NCI-H146 treated with DMSO at 0.1 percent for 48 hours (cell line): ENCODE measurements around the gene TRPM3.
"Not testable (repeated sequence)": the region's sequence is repeated elsewhere in the genome, so short reads cannot be mapped to it uniquely, and the experiment has no call there.

Experiments used
- DNase-seq: peaks from one replicate; lab custom pipeline; 2025; ENCODE audit not compliant: unreplicated experiment; lab: John Stamatoyannopoulos, UW

TRPM3 gene

DNA sequence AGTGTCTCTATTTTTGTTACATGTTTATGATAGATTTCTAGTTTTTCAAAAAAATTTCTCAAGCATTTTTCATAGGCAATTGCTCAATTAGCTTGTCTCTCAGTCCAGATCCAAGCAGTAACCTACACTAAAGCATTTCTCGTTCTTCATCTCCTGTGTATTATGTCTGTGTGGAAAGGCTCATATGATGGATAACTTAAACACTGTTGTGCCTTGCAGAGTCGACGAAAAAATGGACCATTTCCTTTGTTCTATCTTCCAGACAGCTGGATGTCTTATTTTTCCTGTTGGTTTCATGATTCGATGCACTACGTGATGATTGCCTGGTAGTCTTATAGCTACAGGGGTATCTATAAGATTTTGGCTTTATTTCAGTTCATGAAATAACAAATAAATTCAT, 347.8 kb downstream of the TRPM3 start:
- no peak for DNase-seq

DNA sequence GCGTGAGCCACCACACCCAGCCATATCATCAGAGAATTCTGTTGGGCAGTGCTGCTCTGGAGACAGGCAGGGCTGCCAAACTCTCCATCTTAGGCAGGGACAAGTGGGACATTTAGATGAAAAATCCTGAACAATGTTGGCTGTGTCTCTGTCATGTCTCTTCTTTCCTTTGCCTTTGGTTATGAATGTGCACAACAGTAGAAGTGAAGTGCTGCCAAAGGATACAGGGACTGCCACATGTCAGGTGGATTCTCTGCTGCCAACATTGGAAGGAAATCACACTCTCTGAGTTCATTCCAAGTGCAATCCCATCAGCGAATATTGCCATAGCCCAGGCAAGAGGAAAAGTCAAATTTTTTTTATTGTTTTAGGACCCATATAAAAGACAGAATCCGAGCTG, 348.8 kb downstream of the TRPM3 start:
- no peak for DNase-seq

GRCh38 chr9:70765946-70766345, 355.5 kb downstream of the TRPM3 start:
- no peak for DNase-seq

DNA sequence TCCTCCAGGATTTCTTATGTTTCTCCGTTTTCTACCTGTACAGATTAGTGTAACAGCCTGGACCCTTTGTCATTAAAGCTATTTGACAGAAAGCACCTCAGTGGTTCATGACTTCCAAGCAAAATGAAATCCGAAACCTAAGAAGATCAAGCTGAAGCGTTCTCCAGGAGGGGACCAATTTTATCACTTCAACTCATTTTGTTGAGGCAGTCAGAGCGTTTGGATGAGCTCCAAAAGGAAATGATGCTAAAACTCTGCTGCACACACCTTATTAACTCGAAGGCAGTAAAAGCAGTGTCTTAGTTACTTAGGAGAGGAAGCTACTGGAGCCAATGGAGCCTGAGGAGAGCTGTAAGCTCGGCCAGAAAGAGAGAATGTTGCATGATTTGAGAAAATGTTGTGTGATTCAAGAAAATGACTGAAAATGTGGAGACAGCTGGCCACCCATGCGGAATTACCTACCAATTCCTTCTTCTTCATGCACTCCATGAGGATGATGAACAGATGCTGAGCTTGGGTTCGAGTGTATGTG, 360.2 kb downstream of the TRPM3 start:
- DNase-seq, result no peak

GRCh38 chr9:70760228-70760627, 361.2 kb downstream of the TRPM3 start:
- DNase-seq, result no peak

- no peak for DNase-seq
Measured at GRCh38 chr9:70753311-70753710, 368.1 kb downstream of the TRPM3 start.

GRCh38 chr9:70749066-70749465, 372.4 kb downstream of the TRPM3 start:
- DNase-seq, result no peak

GRCh38 chr9:70747261-70747718, 374.1 kb downstream of the TRPM3 start:
- no peak for DNase-seq

DNA sequence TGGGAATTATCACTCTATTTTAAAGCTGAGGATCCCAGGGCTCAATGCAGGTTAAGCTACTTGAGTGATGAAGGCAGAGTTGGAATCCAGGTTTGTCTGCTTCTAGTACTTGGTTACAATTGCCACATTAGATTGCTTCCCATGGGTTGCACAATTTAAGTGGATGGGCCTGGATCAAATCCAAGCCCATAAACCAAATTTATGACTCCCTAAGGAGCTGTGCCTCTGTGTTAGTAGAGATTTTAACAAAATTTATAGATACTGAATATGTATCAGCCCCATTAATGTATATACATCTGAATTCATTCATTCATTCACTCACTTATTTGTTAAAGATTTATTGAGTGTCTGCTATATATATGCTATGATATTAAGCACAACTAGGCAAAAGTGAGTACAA, 374.7 kb downstream of the TRPM3 start:
- no peak for DNase-seq

DNA sequence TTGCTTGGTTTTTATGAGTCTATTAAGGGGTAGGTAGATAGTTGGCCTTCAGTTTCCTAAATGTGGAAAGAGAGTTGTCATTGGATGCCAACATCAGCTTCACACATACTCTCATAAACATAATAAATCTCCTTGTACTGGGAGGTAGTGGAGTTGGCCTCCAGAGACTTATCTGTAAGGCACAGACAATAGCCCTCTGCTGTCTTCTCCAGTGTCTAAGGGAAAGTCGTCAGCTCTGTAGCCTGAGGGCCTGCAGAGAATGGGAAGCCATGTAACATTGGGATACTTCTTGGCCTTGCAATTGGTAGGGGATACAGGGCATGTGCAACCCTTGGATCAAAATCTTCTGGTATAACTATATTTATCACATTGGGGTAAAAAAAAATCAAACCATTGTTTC, 375.1 kb downstream of the TRPM3 start:
- no peak for DNase-seq

DNA sequence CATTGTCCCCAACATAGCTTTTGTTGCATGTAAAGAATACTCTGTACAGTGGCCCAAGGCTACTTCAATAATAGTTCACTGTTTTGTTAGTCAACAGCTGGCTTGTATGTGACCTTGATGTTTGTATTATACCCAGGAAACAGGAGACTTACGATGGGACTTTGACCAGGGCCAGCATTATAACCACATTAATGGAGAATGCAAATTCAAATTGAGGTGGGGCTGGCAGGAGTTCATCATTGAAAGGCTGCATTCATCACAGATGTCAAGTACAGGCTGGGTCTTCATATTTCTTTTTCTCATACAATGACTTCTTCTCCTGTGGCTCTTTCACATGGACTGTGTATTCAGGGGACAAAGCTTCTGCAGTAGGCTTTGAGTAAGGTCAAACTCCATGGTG, 396.6 kb downstream of the TRPM3 start:
- DNase-seq, result not testable (repeated sequence)

GRCh38 chr9:70724025-70724424, 397.4 kb downstream of the TRPM3 start:
- not testable (repeated sequence) for DNase-seq

DNA sequence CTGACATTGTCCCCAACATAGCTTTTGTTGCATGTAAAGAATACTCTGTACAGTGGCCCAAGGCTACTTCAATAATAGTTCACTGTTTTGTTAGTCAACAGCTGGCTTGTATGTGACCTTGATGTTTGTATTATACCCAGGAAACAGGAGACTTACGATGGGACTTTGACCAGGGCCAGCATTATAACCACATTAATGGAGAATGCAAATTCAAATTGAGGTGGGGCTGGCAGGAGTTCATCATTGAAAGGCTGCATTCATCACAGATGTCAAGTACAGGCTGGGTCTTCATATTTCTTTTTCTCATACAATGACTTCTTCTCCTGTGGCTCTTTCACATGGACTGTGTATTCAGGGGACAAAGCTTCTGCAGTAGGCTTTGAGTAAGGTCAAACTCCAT, 414.6 kb downstream of the TRPM3 start:
- not testable (repeated sequence) for DNase-seq

GRCh38 chr9:70701163-70701562, 420.3 kb downstream of the TRPM3 start:
- no peak for DNase-seq

GRCh38 chr9:70696694-70697335, 424.6 kb downstream of the TRPM3 start:
- DNase-seq, result no peak

DNA sequence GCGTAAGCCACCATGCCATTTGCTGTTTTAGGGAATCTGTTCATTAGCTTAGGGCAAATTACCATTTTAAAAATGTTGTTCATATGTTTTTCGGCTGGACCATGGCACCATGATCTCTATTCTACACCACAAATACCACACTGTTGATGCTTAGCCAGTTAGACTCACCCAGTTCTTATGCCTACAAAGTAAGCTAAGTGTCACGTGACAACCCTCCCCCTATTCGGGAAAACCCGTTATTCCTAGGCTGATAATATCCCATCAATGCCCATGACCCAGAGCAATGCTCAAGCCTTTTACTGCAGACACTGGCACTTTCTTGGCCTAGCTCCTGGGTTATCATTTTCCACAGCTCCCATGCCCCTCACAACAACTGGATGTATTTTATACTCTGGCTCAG, 426.7 kb downstream of the TRPM3 start:
- DNase-seq, result no peak

DNA sequence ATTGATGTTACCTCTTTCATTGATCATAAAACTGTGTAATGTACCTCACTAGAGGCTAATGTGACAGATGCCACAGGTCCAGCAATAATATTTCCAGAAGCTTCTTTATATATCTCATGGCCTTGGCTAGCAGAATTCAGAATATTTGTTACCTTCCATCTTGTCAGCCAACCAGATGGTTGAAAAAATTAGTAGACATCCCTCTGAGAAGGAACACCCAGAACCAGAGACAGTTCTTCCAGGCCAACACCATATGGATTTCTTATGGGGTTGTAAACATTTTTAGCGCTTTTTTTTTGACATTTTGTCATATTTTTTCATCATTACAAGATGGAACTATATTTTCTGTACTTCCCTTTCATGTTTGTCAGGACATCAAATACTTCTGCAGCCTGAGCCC, 428.2 kb downstream of the TRPM3 start:
- DNase-seq, result no peak

DNA sequence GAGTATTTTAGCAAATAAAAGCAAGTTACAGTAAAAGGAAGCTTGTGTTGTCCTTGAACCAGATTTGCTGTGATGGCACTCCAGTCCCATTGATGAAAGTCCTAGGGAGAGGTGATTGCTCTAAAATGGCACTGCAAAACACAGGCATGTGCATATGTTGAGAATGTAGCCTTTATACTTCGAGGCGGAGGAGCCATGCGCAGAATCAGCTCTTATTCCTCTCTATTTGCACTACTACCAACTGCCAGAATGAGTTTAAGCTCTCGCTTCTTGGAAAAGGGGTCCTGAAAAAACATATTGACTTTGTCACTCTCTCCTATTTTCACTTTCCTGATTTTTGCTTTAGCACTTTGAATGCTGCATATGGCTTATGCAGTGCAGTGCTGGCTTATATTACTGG, 429.0 kb downstream of the TRPM3 start:
- DNase-seq, result no peak

DNA sequence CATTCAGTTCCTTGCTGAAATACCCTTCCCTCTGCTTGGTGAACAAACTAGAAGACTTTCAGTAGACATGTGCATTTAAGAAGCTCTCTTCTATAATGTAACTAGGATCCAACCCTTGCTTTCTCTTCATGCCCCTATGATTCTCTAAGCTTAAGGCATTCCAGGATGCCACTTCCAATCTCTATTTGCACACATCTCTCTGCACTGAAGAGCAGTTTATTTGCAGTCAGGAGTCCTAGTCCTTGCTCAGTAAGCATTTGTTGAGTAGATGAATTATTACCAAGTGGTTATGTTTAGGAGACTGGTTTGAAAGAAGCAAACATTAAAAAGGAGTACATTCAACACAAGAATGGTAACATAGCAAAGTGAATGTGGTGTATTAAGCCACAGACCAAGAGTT, 432.7 kb downstream of the TRPM3 start:
- DNase-seq, result no peak

DNA sequence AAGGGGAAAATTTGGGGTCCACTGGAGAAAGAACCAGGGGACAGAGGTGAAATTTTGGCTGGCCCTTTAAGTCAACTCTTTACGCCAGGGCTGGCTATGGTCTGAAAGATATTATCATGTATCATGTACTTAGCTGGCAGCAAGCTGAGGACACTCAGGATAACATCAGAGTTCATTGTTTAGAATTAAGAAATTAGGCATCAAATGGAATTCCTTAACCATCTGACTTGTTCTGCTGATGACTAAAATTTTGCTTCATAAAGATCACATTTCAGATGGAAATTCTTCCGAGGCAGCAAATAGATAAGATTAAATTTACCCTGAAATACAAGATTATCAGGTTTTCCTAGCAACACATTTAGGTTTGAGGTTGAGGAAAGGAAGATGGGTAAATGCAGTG, 437.6 kb downstream of the TRPM3 start:
- no peak for DNase-seq

GRCh38 chr9:70682298-70682697, 439.1 kb downstream of the TRPM3 start:
- DNase-seq, result no peak

- DNase-seq, result no peak
Measured at GRCh38 chr9:70679845-70680244, 441.6 kb downstream of the TRPM3 start.

DNA sequence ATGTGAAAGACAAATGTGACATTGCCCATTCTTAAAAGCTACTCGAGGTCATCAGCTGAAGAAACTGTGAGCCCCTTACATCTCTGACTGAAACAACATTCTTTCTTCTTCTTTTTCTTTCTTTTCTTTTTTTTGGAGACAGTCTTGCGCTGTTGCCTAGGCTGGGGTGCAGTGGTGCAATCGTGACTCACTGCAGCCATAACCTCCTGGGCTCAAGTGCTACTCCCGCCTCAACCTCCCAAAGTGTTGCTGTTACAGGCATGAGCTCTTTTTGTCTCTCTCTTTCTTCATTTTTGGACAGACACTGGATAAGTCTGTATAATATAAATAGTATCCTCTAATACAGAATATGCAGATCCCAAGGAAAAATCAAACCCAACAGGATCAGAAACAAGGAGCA, 443.3 kb downstream of the TRPM3 start:
- DNase-seq, result no peak
